K562 (cell line): Measurements from ENCODE around the gene TLN1. TPM values are rescaled to one million over a fixed set of nuclear protein-coding genes. Genes with fewer than 3 reads are reported as not detected.

Experiments
- CTCF ChIP-seq, 3 experiments: IDR thresholded peaks in 2 of 3; conservative IDR thresholded peaks in 1 of 3; 2 replicates each; pipeline ENCODE4 v1.5.1; 2011 to 2012; ENCODE audit warnings: low read length in 3 of 3, mild to moderate bottlenecking in 3 of 3, control low read depth in 2 of 3, improper control_type of control experiment in 1 of 3, inconsistent platforms in 1 of 3, low read depth in 1 of 3, mixed read lengths in 1 of 3, moderate library complexity in 1 of 3; ENCODE audit not compliant: insufficient read depth in 2 of 3
- ZFX ChIP-seq: sonication (generic); formaldehyde crosslinking; IDR thresholded peaks from 2 replicates; pipeline ENCODE4 v1.8.0; 2022; ENCODE audit warnings: mild to moderate bottlenecking, missing genetic modification reagents, moderate library complexity
- polyA plus RNA-seq, 8 experiments: library from polyadenylated mRNA; depleted of rRNA in 4 of 8; stranded (reverse) in 5 of 8; unstranded in 3 of 8; fragments of >200 nt; fragmentation: Nextera tagmentation in 2 of 8; fragmentation: Illumina TruSeq in 1 of 8; extraction: Ambion mirVana in 2 of 8; extraction: Trizol in 1 of 8; gene quantifications; 2 replicates each; pipeline versions ENCODE4 v1.2.1 to v1.2.3, GENCODE V29; 2011 to 2014; ENCODE audit warnings: inconsistent platforms in 1 of 8, missing spikeins in 1 of 8
- total RNA-seq, 7 experiments: library from RNA; depleted of rRNA in 6 of 7; stranded (reverse); fragments of >200 nt in 6 of 7; fragmentation: Illumina TruSeq in 2 of 7; extraction: Trizol in 2 of 7; gene quantifications; 2 replicates each; pipeline versions ENCODE4 v1.2.1 to v1.2.3, GENCODE V29; 2011 to 2021; ENCODE audit warnings: low replicate concordance in 1 of 7
- TF ChIP-seq, protein P1 (sequence below), 3 experiments: fragments of 200-800 bp in 1 of 3; fragments of 250-450 bp in 1 of 3; fragments of 450-650 bp in 1 of 3; sonication (Bioruptor Pico) in 1 of 3; sonication (Bioruptor generic) in 1 of 3; formaldehyde crosslinking in 1 of 3; IDR thresholded peaks; 2 replicates each; pipeline versions ENCODE4 v1.6.1 to v1.8.0; 2016 to 2022; ENCODE audit warnings: mild to moderate bottlenecking in 2 of 3, missing genetic modification characterization in 2 of 3, missing compliant biosample characterization in 1 of 3, moderate library complexity in 1 of 3

The TLN1 gene
- total and polyA plus RNA-seq, 9 of the 15 experiments (the other 6 are each of a cell fraction or from before 2014, with no cell fraction given) = 3.6 to 240 (median 54.8) TPM

- TF ChIP-seq, protein P1, sequence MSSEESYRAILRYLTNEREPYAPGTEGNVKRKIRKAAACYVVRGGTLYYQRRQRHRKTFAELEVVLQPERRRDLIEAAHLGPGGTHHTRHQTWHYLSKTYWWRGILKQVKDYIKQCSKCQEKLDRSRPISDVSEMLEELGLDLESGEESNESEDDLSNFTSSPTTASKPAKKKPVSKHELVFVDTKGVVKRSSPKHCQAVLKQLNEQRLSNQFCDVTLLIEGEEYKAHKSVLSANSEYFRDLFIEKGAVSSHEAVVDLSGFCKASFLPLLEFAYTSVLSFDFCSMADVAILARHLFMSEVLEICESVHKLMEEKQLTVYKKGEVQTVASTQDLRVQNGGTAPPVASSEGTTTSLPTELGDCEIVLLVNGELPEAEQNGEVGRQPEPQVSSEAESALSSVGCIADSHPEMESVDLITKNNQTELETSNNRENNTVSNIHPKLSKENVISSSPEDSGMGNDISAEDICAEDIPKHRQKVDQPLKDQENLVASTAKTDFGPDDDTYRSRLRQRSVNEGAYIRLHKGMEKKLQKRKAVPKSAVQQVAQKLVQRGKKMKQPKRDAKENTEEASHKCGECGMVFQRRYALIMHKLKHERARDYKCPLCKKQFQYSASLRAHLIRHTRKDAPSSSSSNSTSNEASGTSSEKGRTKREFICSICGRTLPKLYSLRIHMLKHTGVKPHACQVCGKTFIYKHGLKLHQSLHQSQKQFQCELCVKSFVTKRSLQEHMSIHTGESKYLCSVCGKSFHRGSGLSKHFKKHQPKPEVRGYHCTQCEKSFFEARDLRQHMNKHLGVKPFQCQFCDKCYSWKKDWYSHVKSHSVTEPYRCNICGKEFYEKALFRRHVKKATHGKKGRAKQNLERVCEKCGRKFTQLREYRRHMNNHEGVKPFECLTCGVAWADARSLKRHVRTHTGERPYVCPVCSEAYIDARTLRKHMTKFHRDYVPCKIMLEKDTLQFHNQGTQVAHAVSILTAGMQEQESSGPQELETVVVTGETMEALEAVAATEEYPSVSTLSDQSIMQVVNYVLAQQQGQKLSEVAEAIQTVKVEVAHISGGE (CRISPR knock-in tag; IDR thresholded peaks at IDR 0.05) = peak in 1 of 3 experiments; percentile 20; a peak in 1 of 6 replicates
- 0 out of 6 replicates have a peak, but pooled peaks of 1 of the 3 experiments have one; percentile 7 for TF ChIP-seq CTCF (IDR thresholded peaks at IDR 0.05 in 2 of 3, conservative IDR thresholded peaks at IDR 0.05 in 1 of 3; ENCODE audit: insufficient read depth in 2 of 3, low read depth in 1 of 3, low read length in 3 of 3)
- TF ChIP-seq ZFX = peak; percentile 3; the same call in 1 of the 2 replicates
Observed at GRCh38 chr9:35665471-35665818, 66.5 kb downstream of the TLN1 start (continued).
